Measurements from ENCODE around the gene SRP9.
"Not testable (repeated sequence)": the region's sequence is repeated elsewhere in the genome, so short reads cannot be mapped to it uniquely, and the experiment has no call there.

- not testable (repeated sequence) for TF ChIP-seq CTCF, POLR2A (IDR thresholded peaks at IDR 0.05)
Measured at GRCh38 chr1:225801146-225801545, 23.5 kb downstream of the SRP9 start.

Measured in heart left ventricle (tissue), 13 donors.